K562 (cell line): ENCODE results near the gene UBASH3A. TPM values are rescaled to one million over a fixed set of nuclear protein-coding genes. Genes with fewer than 3 reads are reported as not detected.
A peak's percentile ranks its signal among the peaks of the same experiment; 100 is the strongest.

ENCODE experiments used
- ADNP ChIP-seq: fragments of 200-800 bp; sonication (Bioruptor generic); IDR thresholded peaks from 2 replicates; pipeline ENCODE4 v1.6.1; 2016; ENCODE audit warnings: missing genetic modification characterization, missing compliant biosample characterization
- ATF7 ChIP-seq: fragments of 450-650 bp; IDR thresholded peaks from 2 replicates; pipeline ENCODE4 v1.7.1; 2014; ENCODE audit warnings: mild to moderate bottlenecking, moderate library complexity
- BCOR ChIP-seq: fragments of 450-650 bp; IDR thresholded peaks from 2 replicates; pipeline ENCODE4 v1.6.1; 2016
- BRF1 ChIP-seq: IDR thresholded peaks from 3 replicates; pipeline ENCODE4 v1.6.1; 2011; ENCODE audit warnings: borderline replicate concordance, mild to moderate bottlenecking; ENCODE audit not compliant: insufficient read length; ENCODE audit errors: extremely low read depth
- CBX2 ChIP-seq: fragments of 200-600 bp; sonication (generic); IDR thresholded peaks from one replicate; pipeline ENCODE4 v1.6.1; 2012; ENCODE audit warnings: mild to moderate bottlenecking, low read length, inconsistent platforms; ENCODE audit not compliant: insufficient read depth, poor library complexity, severe bottlenecking
- CHD4 ChIP-seq: fragments of 200-600 bp; sonication (generic); IDR thresholded peaks from 3 replicates; pipeline ENCODE4 v1.6.1; 2012; ENCODE audit warnings: low read depth, mild to moderate bottlenecking, mixed read lengths, low read length, inconsistent platforms; ENCODE audit not compliant: insufficient read depth, insufficient replicate concordance, poor library complexity, severe bottlenecking
- FOXJ3 ChIP-seq: sonication (generic); formaldehyde crosslinking; IDR thresholded peaks from 2 replicates; pipeline ENCODE4 v1.4.0; 2020; ENCODE audit warnings: mild to moderate bottlenecking, missing genetic modification reagents
- IRF2 ChIP-seq: sonication (generic); formaldehyde crosslinking; IDR thresholded peaks from 2 replicates; pipeline ENCODE4 v1.8.1; 2022; ENCODE audit warnings: mild to moderate bottlenecking, missing genetic modification reagents
- MCM3 ChIP-seq: fragments of 450-650 bp; IDR thresholded peaks from 2 replicates; pipeline ENCODE4 v1.6.1; 2016
- NR1H2 ChIP-seq: sonication (generic); formaldehyde crosslinking; IDR thresholded peaks from 2 replicates; pipeline ENCODE4 v1.4.0; 2020; ENCODE audit warnings: mild to moderate bottlenecking, missing genetic modification reagents
- POLR2AphosphoS2 ChIP-seq: IDR thresholded peaks from 2 replicates; pipeline ENCODE4 v1.6.1; 2012; ENCODE audit warnings: low read length, improper control_type of control experiment
- PTBP1 ChIP-seq: fragments of 200-400 bp; formaldehyde crosslinking; IDR thresholded peaks from 2 replicates; pipeline ENCODE4 v1.6.1; 2017; ENCODE audit warnings: low read depth, low read length
- PTRF ChIP-seq: fragments of 450-650 bp; IDR thresholded peaks from 2 replicates; pipeline ENCODE4 v1.6.1; 2016; ENCODE audit warnings: mild to moderate bottlenecking, missing genetic modification characterization, missing compliant biosample characterization
- RB1 ChIP-seq: fragments of 450-650 bp; IDR thresholded peaks from 2 replicates; pipeline ENCODE4 v1.6.1; 2017; ENCODE audit warnings: low read depth, mild to moderate bottlenecking
- ZNF436 ChIP-seq: fragments of 250-450, 450-650 bp; sonication (Bioruptor Pico); formaldehyde crosslinking; IDR thresholded peaks from 2 replicates; pipeline ENCODE4 v1.7.0; 2020; ENCODE audit warnings: mild to moderate bottlenecking
- ZNF507 ChIP-seq: conservative IDR thresholded peaks from 2 replicates; pipeline ENCODE4 v1.6.1; 2017; ENCODE audit warnings: missing genetic modification characterization, missing compliant biosample characterization
- polyA plus RNA-seq, 8 experiments: library from polyadenylated mRNA; depleted of rRNA in 4 of 8; stranded (reverse) in 5 of 8; unstranded in 3 of 8; fragments of >200 nt; fragmentation: Nextera tagmentation in 2 of 8; fragmentation: Illumina TruSeq in 1 of 8; extraction: Ambion mirVana in 2 of 8; extraction: Trizol in 1 of 8; gene quantifications; 2 replicates each; pipeline versions ENCODE4 v1.2.1 to v1.2.3, GENCODE V29; 2011 to 2014; ENCODE audit warnings: inconsistent platforms in 1 of 8, missing spikeins in 1 of 8
- total RNA-seq, 7 experiments: library from RNA; depleted of rRNA in 6 of 7; stranded (reverse); fragments of >200 nt in 6 of 7; fragmentation: Illumina TruSeq in 2 of 7; extraction: Trizol in 2 of 7; gene quantifications; 2 replicates each; pipeline versions ENCODE4 v1.2.1 to v1.2.3, GENCODE V29; 2011 to 2021; ENCODE audit warnings: low replicate concordance in 1 of 7
- TF ChIP-seq, protein P1 (sequence below): sonication (generic); formaldehyde crosslinking; IDR thresholded peaks from 2 replicates; pipeline ENCODE4 v1.4.0; 2020; ENCODE audit warnings: mild to moderate bottlenecking, missing genetic modification reagents
- TF ChIP-seq, protein P2 (sequence below): fragments of 250-450 bp; sonication (Bioruptor Pico); IDR thresholded peaks from 2 replicates; pipeline ENCODE4 v1.4.0; 2020

Gene UBASH3A
- total and polyA plus RNA-seq, 9 of the 15 experiments (the other 6 are each of a cell fraction or from before 2014, with no cell fraction given): 0.23 to 1.8 (median 1.1) TPM

DNA sequence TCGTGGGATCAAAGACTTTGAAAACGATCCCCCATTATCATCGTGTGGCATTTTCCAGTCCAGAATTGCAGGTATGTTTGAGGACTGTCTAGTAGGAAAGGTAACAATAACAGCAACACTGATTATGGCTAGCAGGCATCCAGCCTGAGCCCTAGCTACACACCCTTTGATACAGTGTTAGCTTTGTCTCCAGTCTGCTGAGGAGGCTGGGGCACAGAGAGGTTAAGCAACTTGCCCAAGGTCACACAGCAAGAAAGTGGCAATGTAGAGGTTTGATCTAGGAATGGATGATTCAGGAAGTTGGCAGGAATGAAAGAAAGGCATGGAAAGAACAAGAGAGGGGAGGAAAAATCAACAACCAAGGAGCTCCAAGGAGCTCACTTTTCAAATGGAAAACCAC, 31.2 kb downstream of the UBASH3A start (continued):
- TF ChIP-seq CHD4: peak; percentile 38
- no peak for TF ChIP-seq NR1H2 (CRISPR knock-in tag)
- TF ChIP-seq BCOR: peak; percentile 97
- TF ChIP-seq PTBP1: peak; percentile 75; the same call in 1 of the 2 replicates
- no peak for TF ChIP-seq ATF7
- no peak for TF ChIP-seq FOXJ3
- TF ChIP-seq RB1: no peak
- no peak for TF ChIP-seq PTRF (tag)
- TF ChIP-seq, protein P1, sequence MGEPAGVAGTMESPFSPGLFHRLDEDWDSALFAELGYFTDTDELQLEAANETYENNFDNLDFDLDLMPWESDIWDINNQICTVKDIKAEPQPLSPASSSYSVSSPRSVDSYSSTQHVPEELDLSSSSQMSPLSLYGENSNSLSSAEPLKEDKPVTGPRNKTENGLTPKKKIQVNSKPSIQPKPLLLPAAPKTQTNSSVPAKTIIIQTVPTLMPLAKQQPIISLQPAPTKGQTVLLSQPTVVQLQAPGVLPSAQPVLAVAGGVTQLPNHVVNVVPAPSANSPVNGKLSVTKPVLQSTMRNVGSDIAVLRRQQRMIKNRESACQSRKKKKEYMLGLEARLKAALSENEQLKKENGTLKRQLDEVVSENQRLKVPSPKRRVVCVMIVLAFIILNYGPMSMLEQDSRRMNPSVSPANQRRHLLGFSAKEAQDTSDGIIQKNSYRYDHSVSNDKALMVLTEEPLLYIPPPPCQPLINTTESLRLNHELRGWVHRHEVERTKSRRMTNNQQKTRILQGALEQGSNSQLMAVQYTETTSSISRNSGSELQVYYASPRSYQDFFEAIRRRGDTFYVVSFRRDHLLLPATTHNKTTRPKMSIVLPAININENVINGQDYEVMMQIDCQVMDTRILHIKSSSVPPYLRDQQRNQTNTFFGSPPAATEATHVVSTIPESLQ (CRISPR knock-in tag): no peak
- TF ChIP-seq MCM3: no peak
- no peak for TF ChIP-seq BRF1
- TF ChIP-seq IRF2 (CRISPR knock-in tag): no peak
- no peak for TF ChIP-seq ZNF507 (tag)
- no peak for TF ChIP-seq CBX2
- TF ChIP-seq POLR2AphosphoS2: no peak
- 0 out of 2 replicates have a peak, but pooled peaks have one; percentile 43 for TF ChIP-seq ADNP (tag)
- TF ChIP-seq, protein P2, sequence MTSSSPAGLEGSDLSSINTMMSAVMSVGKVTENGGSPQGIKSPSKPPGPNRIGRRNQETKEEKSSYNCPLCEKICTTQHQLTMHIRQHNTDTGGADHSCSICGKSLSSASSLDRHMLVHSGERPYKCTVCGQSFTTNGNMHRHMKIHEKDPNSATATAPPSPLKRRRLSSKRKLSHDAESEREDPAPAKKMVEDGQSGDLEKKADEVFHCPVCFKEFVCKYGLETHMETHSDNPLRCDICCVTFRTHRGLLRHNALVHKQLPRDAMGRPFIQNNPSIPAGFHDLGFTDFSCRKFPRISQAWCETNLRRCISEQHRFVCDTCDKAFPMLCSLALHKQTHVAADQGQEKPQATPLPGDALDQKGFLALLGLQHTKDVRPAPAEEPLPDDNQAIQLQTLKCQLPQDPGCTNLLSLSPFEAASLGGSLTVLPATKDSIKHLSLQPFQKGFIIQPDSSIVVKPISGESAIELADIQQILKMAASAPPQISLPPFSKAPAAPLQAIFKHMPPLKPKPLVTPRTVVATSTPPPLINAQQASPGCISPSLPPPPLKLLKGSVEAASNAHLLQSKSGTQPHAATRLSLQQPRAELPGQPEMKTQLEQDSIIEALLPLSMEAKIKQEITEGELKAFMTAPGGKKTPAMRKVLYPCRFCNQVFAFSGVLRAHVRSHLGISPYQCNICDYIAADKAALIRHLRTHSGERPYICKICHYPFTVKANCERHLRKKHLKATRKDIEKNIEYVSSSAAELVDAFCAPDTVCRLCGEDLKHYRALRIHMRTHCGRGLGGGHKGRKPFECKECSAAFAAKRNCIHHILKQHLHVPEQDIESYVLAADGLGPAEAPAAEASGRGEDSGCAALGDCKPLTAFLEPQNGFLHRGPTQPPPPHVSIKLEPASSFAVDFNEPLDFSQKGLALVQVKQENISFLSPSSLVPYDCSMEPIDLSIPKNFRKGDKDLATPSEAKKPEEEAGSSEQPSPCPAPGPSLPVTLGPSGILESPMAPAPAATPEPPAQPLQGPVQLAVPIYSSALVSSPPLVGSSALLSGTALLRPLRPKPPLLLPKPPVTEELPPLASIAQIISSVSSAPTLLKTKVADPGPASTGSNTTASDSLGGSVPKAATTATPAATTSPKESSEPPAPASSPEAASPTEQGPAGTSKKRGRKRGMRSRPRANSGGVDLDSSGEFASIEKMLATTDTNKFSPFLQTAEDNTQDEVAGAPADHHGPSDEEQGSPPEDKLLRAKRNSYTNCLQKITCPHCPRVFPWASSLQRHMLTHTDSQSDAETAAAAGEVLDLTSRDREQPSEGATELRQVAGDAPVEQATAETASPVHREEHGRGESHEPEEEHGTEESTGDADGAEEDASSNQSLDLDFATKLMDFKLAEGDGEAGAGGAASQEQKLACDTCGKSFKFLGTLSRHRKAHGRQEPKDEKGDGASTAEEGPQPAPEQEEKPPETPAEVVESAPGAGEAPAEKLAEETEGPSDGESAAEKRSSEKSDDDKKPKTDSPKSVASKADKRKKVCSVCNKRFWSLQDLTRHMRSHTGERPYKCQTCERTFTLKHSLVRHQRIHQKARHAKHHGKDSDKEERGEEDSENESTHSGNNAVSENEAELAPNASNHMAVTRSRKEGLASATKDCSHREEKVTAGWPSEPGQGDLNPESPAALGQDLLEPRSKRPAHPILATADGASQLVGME (CRISPR knock-in tag): no peak
- no peak for TF ChIP-seq ZNF436 (CRISPR knock-in tag)
